SH-SY5Y (cell line): ENCODE results near the gene CDK6.

ENCODE experiments used
- GATA2 ChIP-seq: IDR thresholded peaks from 2 replicates; pipeline ENCODE4 v1.6.1; 2011; ENCODE audit warnings: mild to moderate bottlenecking, low read depth, low read length
- GATA3 ChIP-seq: IDR thresholded peaks from 2 replicates; pipeline ENCODE4 v1.6.1; 2011; ENCODE audit warnings: low read depth, mild to moderate bottlenecking, low read length, moderate library complexity

- no peak for TF ChIP-seq GATA2
- no peak for TF ChIP-seq GATA3
Observed at GRCh38 chr7:92723205-92723604, 113.2 kb downstream of the CDK6 start.
